Osteocyte (in vitro differentiated cells): ENCODE measurements around the gene CLDN3. TPM values are rescaled to one million over a fixed set of nuclear protein-coding genes. Genes with fewer than 3 reads are reported as not detected.

Experiments
- DNase-seq: peaks from one replicate; pipeline ENCODE4 v3.0.0; 2021; ENCODE audit warnings: mixed read lengths; ENCODE audit not compliant: unreplicated experiment; ENCODE audit errors: extremely low spot score
- H3K27ac Mint-ChIP-seq: one replicate; pipeline ENCODE4 v1.8.0; 2021; ENCODE audit warnings: mild to moderate bottlenecking, mixed read lengths; ENCODE audit not compliant: unreplicated experiment
- H3K27me3 Mint-ChIP-seq: one replicate; pipeline ENCODE4 v1.8.0; 2021; ENCODE audit warnings: mixed read lengths; ENCODE audit not compliant: unreplicated experiment
- H3K36me3 Mint-ChIP-seq: one replicate; pipeline ENCODE4 v1.8.0; 2021; ENCODE audit warnings: mixed read lengths; ENCODE audit not compliant: unreplicated experiment
- H3K4me1 Mint-ChIP-seq: one replicate; pipeline ENCODE4 v1.8.0; 2021; ENCODE audit warnings: mixed read lengths; ENCODE audit not compliant: unreplicated experiment
- H3K4me3 Mint-ChIP-seq: one replicate; pipeline ENCODE4 v1.8.0; 2021; ENCODE audit warnings: mild to moderate bottlenecking, moderate library complexity, mixed read lengths; ENCODE audit not compliant: unreplicated experiment
- H3K9me3 Mint-ChIP-seq: one replicate; pipeline ENCODE4 v1.8.0; 2021; ENCODE audit warnings: mixed read lengths; ENCODE audit not compliant: unreplicated experiment
- CTCF ChIP-seq: fragments of 200-600 bp; sonication (generic); IDR thresholded peaks from 2 replicates; pipeline ENCODE4 v1.5.0; 2021; ENCODE audit warnings: antibody characterized with exemption, mild to moderate bottlenecking, moderate library complexity
- total RNA-seq: library from RNA; stranded (reverse); gene quantifications from 2 replicates; pipeline ENCODE4 v1.2.1, GENCODE V29; 2021

Gene CLDN3
- total RNA-seq, 1 donor from 2014 or later, result not detected

DNA sequence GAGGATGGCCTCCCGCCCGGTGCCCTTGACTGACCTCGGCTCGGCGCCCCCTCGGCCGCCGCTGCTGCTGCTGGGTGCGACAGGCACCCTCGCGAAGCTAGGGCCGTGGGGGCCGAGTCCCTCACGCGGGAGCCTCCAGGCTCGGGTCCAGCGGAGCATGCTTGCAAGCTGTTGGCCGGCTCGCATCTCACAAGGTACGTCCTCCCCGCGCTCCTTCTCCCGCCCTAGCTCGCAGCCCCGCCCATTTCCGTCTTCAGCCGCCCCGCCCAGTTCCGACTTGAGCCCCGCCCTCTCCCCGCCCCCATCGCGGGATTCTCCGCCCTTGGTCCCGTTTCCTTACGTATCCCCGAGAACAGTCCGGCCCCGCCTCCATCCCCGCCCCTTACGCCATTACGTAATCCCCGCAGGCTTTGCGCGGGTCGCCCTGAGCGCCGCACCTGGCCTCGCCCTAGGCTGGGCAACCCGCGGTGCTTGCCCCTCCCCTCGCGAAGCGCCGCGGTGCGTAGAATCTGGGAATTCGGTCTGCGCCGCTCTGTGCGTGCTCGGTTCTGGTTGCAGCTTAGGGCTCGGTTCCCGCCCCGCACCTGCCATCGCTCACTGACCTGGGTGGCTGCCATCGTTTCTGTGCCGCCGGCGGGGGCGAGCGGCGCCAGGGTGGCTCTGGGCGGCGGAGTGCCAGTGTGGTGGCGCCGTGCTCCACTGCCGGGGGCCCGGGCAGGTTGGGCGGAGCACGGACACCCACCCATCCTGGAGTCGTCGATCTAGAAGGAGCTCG is 31.3 kb downstream of the CLDN3 start, which contains the start of gene ABHD11:
ABHD11 (minus strand) TSS at position 191 of the 775 bp plus-strand sequence; CDS start at position 159, 32 bp downstream.
- Mint-ChIP-seq H3K9me3 (no peaks in the 10 kb centered on the region), H3K36me3 (peaks cover 3% of the 10 kb centered on the region), H3K27ac (peak within 1 kb of the TSS; percentile 93), H3K27me3 (no peaks in the 10 kb centered on the region), H3K4me1 (peaks cover 38% of the 10 kb centered on the region), H3K4me3 (peak within 1 kb of the TSS; percentile 94)
- TF ChIP-seq CTCF, result no peak
- DNase-seq, result peak; percentile 99

- peaks cover 34% of the 10 kb centered on the region for H3K4me1 Mint-ChIP-seq
- peak overlapping the region; percentile 93 for H3K27ac Mint-ChIP-seq
- TF ChIP-seq CTCF, result no peak
- H3K27me3 Mint-ChIP-seq, result no peaks in the 10 kb centered on the region
- H3K4me3 Mint-ChIP-seq, result peak overlapping the region; percentile 94
- H3K9me3 Mint-ChIP-seq, result no peaks in the 10 kb centered on the region
- H3K36me3 Mint-ChIP-seq, result peaks cover 3% of the 10 kb centered on the region
- DNase-seq, result no peak
These were observed 31.9 kb downstream of the CLDN3 start for GRCh38 chr7:73738220-73738611.

DNA sequence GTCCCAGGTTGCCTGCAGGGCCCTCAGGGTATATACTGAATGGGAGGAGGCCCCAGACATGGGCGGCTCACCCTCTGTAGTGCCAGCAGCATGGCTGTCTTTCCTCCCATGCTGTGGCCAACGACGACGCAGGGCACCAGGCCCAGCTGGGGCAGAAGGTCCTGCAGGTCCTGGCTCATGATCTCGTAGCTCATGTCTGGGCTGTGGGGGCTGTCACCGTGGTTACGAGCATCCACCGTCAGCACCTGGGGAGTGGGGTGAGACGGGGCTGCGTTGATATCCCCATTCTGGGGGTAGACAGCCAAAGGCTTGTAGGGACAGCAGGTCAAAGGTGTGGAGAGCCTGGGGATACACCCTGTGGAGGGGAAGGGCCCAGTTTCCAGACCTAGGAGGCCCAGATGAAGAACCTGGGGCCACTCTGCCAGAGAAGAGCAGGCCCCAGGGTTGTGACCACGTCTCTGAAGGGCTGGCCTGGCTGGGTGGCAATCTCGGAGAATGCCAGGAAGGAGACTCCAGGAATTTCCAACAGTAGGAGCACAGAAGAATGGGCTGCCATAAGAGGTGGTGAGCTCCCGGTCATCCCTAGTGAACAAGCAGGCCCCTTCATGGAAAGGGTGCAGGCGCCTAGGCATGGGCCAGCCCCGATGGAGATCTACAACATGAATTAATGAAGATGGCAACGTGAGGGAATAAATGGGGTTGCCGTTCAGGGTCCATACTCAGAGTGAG is 32.4 kb downstream of the CLDN3 start:
- DNase-seq, result no peak
- Mint-ChIP-seq H3K4me3 (peak overlapping the region; percentile 94), H3K4me1 (peaks cover 28% of the 10 kb centered on the region), H3K27me3 (no peaks in the 10 kb centered on the region), H3K9me3 (no peaks in the 10 kb centered on the region), H3K27ac (peak overlapping the region; percentile 93), H3K36me3 (peaks cover 3% of the 10 kb centered on the region)
- no peak for TF ChIP-seq CTCF

DNA sequence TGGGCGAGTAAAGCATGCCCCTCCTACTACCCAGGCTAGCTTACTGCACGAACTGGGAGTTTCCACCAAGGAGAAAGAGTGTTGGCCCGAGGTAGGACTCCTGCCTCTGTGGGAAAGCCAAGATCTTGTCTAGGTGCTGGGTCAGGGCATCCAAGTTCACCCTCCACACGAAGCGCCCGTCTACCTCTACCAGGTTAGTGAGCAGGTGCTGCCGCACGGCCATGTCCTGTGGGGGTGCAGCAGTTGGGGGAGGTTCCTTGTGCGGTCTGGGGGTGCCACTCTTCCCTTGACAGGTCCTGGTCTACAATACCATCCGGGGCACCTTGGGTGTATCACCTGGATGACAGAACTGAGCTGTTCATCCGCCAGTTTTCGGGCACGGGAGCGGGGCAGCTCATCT is 33.2 kb downstream of the CLDN3 start:
- Mint-ChIP-seq H3K27ac (no peak overlapping the region), H3K4me3 (no peak overlapping the region), H3K9me3 (no peaks in the 10 kb centered on the region), H3K4me1 (peaks cover 23% of the 10 kb centered on the region), H3K27me3 (no peaks in the 10 kb centered on the region), H3K36me3 (peaks cover 3% of the 10 kb centered on the region)
- no peak for TF ChIP-seq CTCF
- DNase-seq, result no peak

DNA sequence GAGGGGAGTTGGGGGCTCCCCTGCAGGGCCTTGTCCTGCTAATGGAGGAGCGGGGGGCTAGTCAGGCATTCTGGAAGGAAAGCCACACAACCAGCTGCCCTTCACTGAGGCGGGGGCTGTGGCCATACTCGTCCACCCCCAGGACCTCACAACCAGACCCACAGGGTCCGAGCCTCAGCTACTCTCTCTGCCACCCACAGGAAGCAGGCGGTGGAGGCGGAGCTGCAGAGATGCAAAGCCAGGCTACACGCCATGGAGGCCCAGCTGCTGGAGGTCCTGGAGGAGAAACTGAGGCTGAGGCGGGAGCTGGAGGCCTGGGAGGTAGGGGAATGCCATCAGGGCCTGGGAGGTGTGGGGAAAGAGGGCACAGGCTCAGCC is 34.6 kb downstream of the CLDN3 start:
- no peaks in the 10 kb centered on the region for H3K9me3 Mint-ChIP-seq
- no peak overlapping the region for H3K4me3 Mint-ChIP-seq
- H3K36me3 Mint-ChIP-seq, result peaks cover 3% of the 10 kb centered on the region
- H3K4me1 Mint-ChIP-seq, result peaks cover 23% of the 10 kb centered on the region
- no peak for TF ChIP-seq CTCF
- H3K27me3 Mint-ChIP-seq, result no peaks in the 10 kb centered on the region
- no peak overlapping the region for H3K27ac Mint-ChIP-seq
- no peak for DNase-seq
